ENCODE measurements around the gene ZSWIM8.

DNA sequence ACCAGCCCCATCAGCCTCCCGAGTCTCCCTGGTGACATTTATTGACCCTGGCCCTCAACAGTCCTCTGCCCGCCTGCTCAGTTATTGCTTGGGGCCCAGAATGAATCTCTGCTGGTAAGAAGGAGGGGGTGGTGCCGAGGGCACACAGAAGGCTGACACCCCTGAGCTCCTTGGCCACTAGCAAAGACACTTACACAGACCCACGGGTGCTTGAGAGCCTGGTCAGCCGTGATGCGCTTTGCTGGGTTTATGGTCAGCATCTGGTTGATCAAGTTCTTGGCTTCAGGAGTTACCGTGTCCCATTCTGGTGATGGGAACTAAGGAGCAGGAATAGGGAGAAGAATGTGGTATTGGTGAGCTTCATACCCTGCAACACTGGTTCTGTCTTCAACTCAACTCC, 61.6 kb downstream of the ZSWIM8 start:
- no peak for TF ChIP-seq BCL11A (tag by site-specific recombination; IDR thresholded peaks at IDR 0.05; ENCODE audit: low read depth)
- no peak for TF ChIP-seq MEIS1 (CRISPR knock-in tag; IDR thresholded peaks at IDR 0.05; ENCODE audit: borderline replicate concordance)
- no peak for TF ChIP-seq ZSCAN23 (tag by site-specific recombination; IDR thresholded peaks at IDR 0.05)
- TF ChIP-seq ZNF211 (tag by site-specific recombination; IDR thresholded peaks at IDR 0.05; ENCODE audit: low read depth): no peak

Data from HEK293 (cell line).